Neural cell (in vitro differentiated cells): Measurements from ENCODE around the gene SCARB1. TPM values are rescaled to one million over a fixed set of nuclear protein-coding genes. Genes with fewer than 3 reads are reported as not detected.

Experiments
- H2AFZ ChIP-seq: fragments of 200-600, 300-800 bp; sonication (generic), shearing (Covaris generic); 2 replicates; pipeline ENCODE4 v1.6.0; 2014; ENCODE audit warnings: low read depth, mild to moderate bottlenecking, antibody characterized with exemption, low read length, moderate library complexity
- H3F3A ChIP-seq: fragments of 200-600 bp; shearing (Covaris generic); 2 replicates; pipeline ENCODE4 v1.6.1; 2016; ENCODE audit warnings: mild to moderate bottlenecking, moderate library complexity, mixed read lengths, antibody characterized with exemption, low read length; ENCODE audit not compliant: insufficient read depth, poor library complexity, severe bottlenecking
- H3K27ac ChIP-seq: fragments of 200-600, 300-800 bp; sonication (generic), shearing (Covaris generic); 2 replicates; pipeline ENCODE4 v1.5.1; 2014; ENCODE audit warnings: mild to moderate bottlenecking, low read length, moderate library complexity
- H3K27me3 ChIP-seq: fragments of 300-800, 200-600 bp; sonication (generic), shearing (Covaris generic); 2 replicates; pipeline ENCODE4 v1.6.0; 2014; ENCODE audit warnings: mild to moderate bottlenecking, low read depth, low read length, moderate library complexity; ENCODE audit not compliant: insufficient read depth
- H3K36me3 ChIP-seq: fragments of 300-800, 200-600 bp; sonication (generic), shearing (Covaris generic); 2 replicates; pipeline ENCODE4 v1.5.1; 2014; ENCODE audit warnings: mild to moderate bottlenecking, antibody characterized with exemption, low read length, moderate library complexity; ENCODE audit not compliant: insufficient read depth
- H3K4me2 ChIP-seq: fragments of 300-800, 200-600 bp; sonication (generic), shearing (Covaris generic); 2 replicates; pipeline ENCODE4 v1.6.0; 2014; ENCODE audit warnings: mild to moderate bottlenecking, low read length
- H3K4me3 ChIP-seq: fragments of 300-800, 200-600 bp; sonication (generic), shearing (Covaris generic); 2 replicates; pipeline ENCODE4 v1.5.1; 2014; ENCODE audit warnings: mild to moderate bottlenecking, low read length, moderate library complexity
- H3K79me2 ChIP-seq: fragments of 200-600 bp; shearing (Covaris generic); replicated peaks from 2 replicates; pipeline ENCODE4 v1.6.0; 2014; ENCODE audit warnings: mild to moderate bottlenecking, low read length, moderate library complexity; ENCODE audit not compliant: insufficient read depth
- H3K9ac ChIP-seq: fragments of 300-800, 200-600 bp; sonication (generic), shearing (Covaris generic); 2 replicates; pipeline ENCODE4 v1.6.1; 2016; ENCODE audit warnings: mild to moderate bottlenecking, low read length, mixed read lengths
- H3K9me2 ChIP-seq: fragments of 200-600 bp; shearing (Covaris generic); 2 replicates; pipeline ENCODE4 v1.6.1; 2016; ENCODE audit warnings: mild to moderate bottlenecking, low read length, mixed read lengths; ENCODE audit not compliant: insufficient read depth
- H3K9me3 ChIP-seq: fragments of 200-600, 300-800 bp; sonication (generic), shearing (Covaris generic); 2 replicates; pipeline ENCODE4 v1.6.1; 2016; ENCODE audit warnings: mild to moderate bottlenecking, mixed run types, low read length, moderate library complexity, mixed read lengths
- H4K20me1 ChIP-seq: fragments of 200-600 bp; shearing (Covaris generic); 2 replicates; pipeline ENCODE4 v1.6.1; 2016; ENCODE audit warnings: mild to moderate bottlenecking, mixed run types; ENCODE audit not compliant: insufficient read depth
- EP300 ChIP-seq: fragments of 450-650 bp; conservative IDR thresholded peaks from 2 replicates; pipeline ENCODE4 v1.6.1; 2014; ENCODE audit warnings: antibody characterized with exemption, mild to moderate bottlenecking, moderate library complexity; ENCODE audit not compliant: poor library complexity, severe bottlenecking
- EZH2 ChIP-seq: fragments of 200-600, 300-800 bp; shearing (Covaris generic), sonication (generic); IDR thresholded peaks from 2 replicates; pipeline ENCODE4 v1.6.1; 2014; ENCODE audit warnings: antibody characterized with exemption, low read length, borderline replicate concordance, mild to moderate bottlenecking; ENCODE audit not compliant: insufficient read depth, poor library complexity, severe bottlenecking
- MXI1 ChIP-seq: fragments of 450-650 bp; conservative IDR thresholded peaks from 2 replicates; pipeline ENCODE4 v1.6.1; 2014; ENCODE audit warnings: antibody characterized with exemption, mild to moderate bottlenecking; ENCODE audit not compliant: poor library complexity, severe bottlenecking
- POLR2AphosphoS5 ChIP-seq: IDR thresholded peaks from 2 replicates; pipeline ENCODE4 v1.6.1; 2012
- RAD21 ChIP-seq: fragments of 450-650 bp; conservative IDR thresholded peaks from 2 replicates; pipeline ENCODE4 v1.6.1; 2014; ENCODE audit warnings: antibody characterized with exemption, mild to moderate bottlenecking, moderate library complexity
- SMC3 ChIP-seq: fragments of 450-650 bp; conservative IDR thresholded peaks from 2 replicates; pipeline ENCODE4 v1.6.1; 2014; ENCODE audit warnings: antibody characterized with exemption, mild to moderate bottlenecking, moderate library complexity; ENCODE audit not compliant: poor library complexity
- TAF1 ChIP-seq: IDR thresholded peaks from 2 replicates; pipeline ENCODE4 v1.6.1; 2012; ENCODE audit warnings: low read depth
- polyA plus RNA-seq: library from polyadenylated mRNA; depleted of rRNA; stranded (reverse); fragments of >200 nt; gene quantifications from 2 replicates; pipeline ENCODE4 v1.2.3, GENCODE V29; 2014
- TF ChIP-seq, protein P1 (sequence below): IDR thresholded peaks from 2 replicates; pipeline ENCODE4 v1.6.1; 2012; ENCODE audit warnings: borderline replicate concordance
- TF ChIP-seq, protein P2 (sequence below): fragments of 450-650 bp; IDR thresholded peaks from 2 replicates; pipeline ENCODE4 v1.5.1; 2014; ENCODE audit warnings: antibody characterized with exemption, mild to moderate bottlenecking, moderate library complexity; ENCODE audit not compliant: poor library complexity, severe bottlenecking

SCARB1 gene
- polyA plus RNA-seq, 1 donor from 2014 or later, result 5.8 TPM

GRCh38 chr12:124747426-124748161, 116.1 kb downstream of the SCARB1 start:
- Histone ChIP-seq H3K9me2 (no peaks in the 10 kb centered on the region), H3F3A (no peaks in the 10 kb centered on the region), H4K20me1 (no peaks in the 10 kb centered on the region), H3K9me3 (no peaks in the 10 kb centered on the region), H3K79me2 (no peaks in the 10 kb centered on the region), H3K9ac (no peak overlapping the region), H2AFZ (no peak overlapping the region), H3K27me3 (no peaks in the 10 kb centered on the region), H3K27ac (no peak overlapping the region), H3K4me3 (no peak overlapping the region), H3K36me3 (no peaks in the 10 kb centered on the region), H3K4me2 (no peak overlapping the region)
- no peak for TF ChIP-seq SMC3
- TF ChIP-seq EP300, result no peak
- no peak for TF ChIP-seq RAD21
- no peak for TF ChIP-seq MXI1
- TF ChIP-seq, protein P1, sequence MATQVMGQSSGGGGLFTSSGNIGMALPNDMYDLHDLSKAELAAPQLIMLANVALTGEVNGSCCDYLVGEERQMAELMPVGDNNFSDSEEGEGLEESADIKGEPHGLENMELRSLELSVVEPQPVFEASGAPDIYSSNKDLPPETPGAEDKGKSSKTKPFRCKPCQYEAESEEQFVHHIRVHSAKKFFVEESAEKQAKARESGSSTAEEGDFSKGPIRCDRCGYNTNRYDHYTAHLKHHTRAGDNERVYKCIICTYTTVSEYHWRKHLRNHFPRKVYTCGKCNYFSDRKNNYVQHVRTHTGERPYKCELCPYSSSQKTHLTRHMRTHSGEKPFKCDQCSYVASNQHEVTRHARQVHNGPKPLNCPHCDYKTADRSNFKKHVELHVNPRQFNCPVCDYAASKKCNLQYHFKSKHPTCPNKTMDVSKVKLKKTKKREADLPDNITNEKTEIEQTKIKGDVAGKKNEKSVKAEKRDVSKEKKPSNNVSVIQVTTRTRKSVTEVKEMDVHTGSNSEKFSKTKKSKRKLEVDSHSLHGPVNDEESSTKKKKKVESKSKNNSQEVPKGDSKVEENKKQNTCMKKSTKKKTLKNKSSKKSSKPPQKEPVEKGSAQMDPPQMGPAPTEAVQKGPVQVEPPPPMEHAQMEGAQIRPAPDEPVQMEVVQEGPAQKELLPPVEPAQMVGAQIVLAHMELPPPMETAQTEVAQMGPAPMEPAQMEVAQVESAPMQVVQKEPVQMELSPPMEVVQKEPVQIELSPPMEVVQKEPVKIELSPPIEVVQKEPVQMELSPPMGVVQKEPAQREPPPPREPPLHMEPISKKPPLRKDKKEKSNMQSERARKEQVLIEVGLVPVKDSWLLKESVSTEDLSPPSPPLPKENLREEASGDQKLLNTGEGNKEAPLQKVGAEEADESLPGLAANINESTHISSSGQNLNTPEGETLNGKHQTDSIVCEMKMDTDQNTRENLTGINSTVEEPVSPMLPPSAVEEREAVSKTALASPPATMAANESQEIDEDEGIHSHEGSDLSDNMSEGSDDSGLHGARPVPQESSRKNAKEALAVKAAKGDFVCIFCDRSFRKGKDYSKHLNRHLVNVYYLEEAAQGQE, result no peak
- TF ChIP-seq TAF1, result no peak
- TF ChIP-seq EZH2, result no peak
- TF ChIP-seq POLR2AphosphoS5, result no peak
- TF ChIP-seq, protein P2, sequence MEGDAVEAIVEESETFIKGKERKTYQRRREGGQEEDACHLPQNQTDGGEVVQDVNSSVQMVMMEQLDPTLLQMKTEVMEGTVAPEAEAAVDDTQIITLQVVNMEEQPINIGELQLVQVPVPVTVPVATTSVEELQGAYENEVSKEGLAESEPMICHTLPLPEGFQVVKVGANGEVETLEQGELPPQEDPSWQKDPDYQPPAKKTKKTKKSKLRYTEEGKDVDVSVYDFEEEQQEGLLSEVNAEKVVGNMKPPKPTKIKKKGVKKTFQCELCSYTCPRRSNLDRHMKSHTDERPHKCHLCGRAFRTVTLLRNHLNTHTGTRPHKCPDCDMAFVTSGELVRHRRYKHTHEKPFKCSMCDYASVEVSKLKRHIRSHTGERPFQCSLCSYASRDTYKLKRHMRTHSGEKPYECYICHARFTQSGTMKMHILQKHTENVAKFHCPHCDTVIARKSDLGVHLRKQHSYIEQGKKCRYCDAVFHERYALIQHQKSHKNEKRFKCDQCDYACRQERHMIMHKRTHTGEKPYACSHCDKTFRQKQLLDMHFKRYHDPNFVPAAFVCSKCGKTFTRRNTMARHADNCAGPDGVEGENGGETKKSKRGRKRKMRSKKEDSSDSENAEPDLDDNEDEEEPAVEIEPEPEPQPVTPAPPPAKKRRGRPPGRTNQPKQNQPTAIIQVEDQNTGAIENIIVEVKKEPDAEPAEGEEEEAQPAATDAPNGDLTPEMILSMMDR, result no peak

GRCh38 chr12:124746649-124747425, 116.8 kb downstream of the SCARB1 start:
- H2AFZ ChIP-seq, result no peak overlapping the region
- H3F3A ChIP-seq, result no peaks in the 10 kb centered on the region
- H3K27me3 ChIP-seq, result no peaks in the 10 kb centered on the region
- H3K79me2 ChIP-seq, result no peaks in the 10 kb centered on the region
- TF ChIP-seq EZH2, result no peak
- TF ChIP-seq, protein P1, result no peak
- no peak for TF ChIP-seq POLR2AphosphoS5
- no peak for TF ChIP-seq SMC3
- TF ChIP-seq TAF1, result no peak
- H3K4me2 ChIP-seq, result no peak overlapping the region
- no peaks in the 10 kb centered on the region for H3K36me3 ChIP-seq
- no peaks in the 10 kb centered on the region for H3K9me3 ChIP-seq
- no peak overlapping the region for H3K9ac ChIP-seq
- no peak overlapping the region for H3K27ac ChIP-seq
- no peaks in the 10 kb centered on the region for H3K9me2 ChIP-seq
- no peak overlapping the region for H3K4me3 ChIP-seq
- H4K20me1 ChIP-seq, result no peaks in the 10 kb centered on the region
